Mesodermal cell (in vitro differentiated cells): ENCODE results near the gene ANO6.
A peak's percentile ranks its signal among the peaks of the same experiment; 100 is the strongest.
"Not testable (repeated sequence)": the region's sequence is repeated elsewhere in the genome, so short reads cannot be mapped to it uniquely, and the experiment has no call there.

ENCODE experiments used
- H3K27ac ChIP-seq: 2 replicates; pipeline ENCODE4 v1.7.0; 2013; ENCODE audit warnings: mild to moderate bottlenecking, low read depth, low read length, moderate library complexity; ENCODE audit not compliant: severe bottlenecking
- H3K36me3 ChIP-seq: 2 replicates; pipeline ENCODE4 v1.7.1; 2013; ENCODE audit warnings: mild to moderate bottlenecking, low read length, moderate library complexity; ENCODE audit not compliant: control insufficient read depth, insufficient read depth
- H3K4me1 ChIP-seq: one replicate; pipeline ENCODE4 v1.7.1; 2013; ENCODE audit warnings: mild to moderate bottlenecking, low read length; ENCODE audit not compliant: insufficient read depth, control insufficient read depth, poor library complexity, severe bottlenecking
- H3K4me3 ChIP-seq: 2 replicates; pipeline ENCODE4 v1.7.0; 2013; ENCODE audit warnings: low read length, control low read depth, mild to moderate bottlenecking; ENCODE audit not compliant: insufficient read depth, poor library complexity, severe bottlenecking; ENCODE audit errors: extremely low read depth
- H3K9me3 ChIP-seq: 2 replicates; pipeline ENCODE4 v1.7.1; 2013; ENCODE audit warnings: mild to moderate bottlenecking, low read length, moderate library complexity; ENCODE audit not compliant: control insufficient read depth
- WGBS, 2 experiments: methylation state at CpG; one replicate each; pipeline ENCODE4 v1.1.5; 2013; ENCODE audit warnings: missing lambda C conversion rate in 2 of 2; ENCODE audit not compliant: insufficient coverage in 2 of 2; 5-methylcytosine and 5-hydroxymethylcytosine counted together

ANO6 gene

DNA sequence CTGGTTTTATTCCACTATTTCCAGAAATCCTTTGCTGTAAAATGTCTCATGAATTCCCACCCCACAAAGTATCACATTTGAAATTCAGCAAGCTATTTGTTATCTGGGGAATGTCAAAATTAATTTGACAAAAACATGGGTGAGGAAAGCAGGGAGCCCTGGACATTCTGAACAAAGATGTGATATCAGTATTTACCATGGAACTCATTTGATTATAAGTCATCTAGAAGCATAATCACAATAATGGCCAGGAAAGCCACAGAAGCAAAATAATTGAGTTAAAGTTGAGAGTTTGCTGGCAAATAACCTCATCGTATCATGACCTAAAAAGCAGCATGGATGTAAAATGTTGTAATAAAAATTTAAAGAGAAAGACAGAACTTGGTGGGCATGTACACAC, 96.1 kb downstream of the ANO6 start:
- WGBS, 2 experiments, result 86 to 93% methylated on average over 1 of the region's 1 CpG
- no peak overlapping the region for H3K27ac ChIP-seq
- H3K4me3 ChIP-seq, result no peak overlapping the region

DNA sequence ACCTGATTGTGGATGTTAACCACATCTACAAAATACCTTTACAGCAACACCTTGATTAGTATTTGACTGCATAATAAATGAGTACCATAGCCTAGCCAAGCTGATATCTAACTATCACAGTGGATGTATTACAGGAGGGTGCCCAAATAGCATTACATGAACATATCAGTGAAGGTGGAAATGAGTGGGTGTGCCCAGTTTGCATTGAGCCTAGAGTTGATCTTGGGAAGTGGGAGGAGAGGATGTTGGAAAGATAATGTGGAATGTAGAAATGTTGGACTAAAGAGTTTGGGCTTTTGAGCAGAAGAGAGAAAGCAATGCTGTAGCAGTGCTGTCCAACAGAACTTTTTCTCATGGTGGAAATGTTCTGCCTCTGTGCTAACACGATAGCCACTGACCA, 98.9 kb downstream of the ANO6 start:
- 100% methylated on average over 1 of the region's 1 CpG for WGBS, 2 experiments
- no peaks in the 10 kb centered on the region for H3K9me3 ChIP-seq
- H3K4me3 ChIP-seq, result no peak overlapping the region
- no peak overlapping the region for H3K27ac ChIP-seq
- peaks cover 33% of the 10 kb centered on the region for H3K36me3 ChIP-seq
- H3K4me1 ChIP-seq, result peaks cover 7% of the 10 kb centered on the region

More for the DNA sequence above, 96.1 kb downstream of the ANO6 start:
- peaks cover 36% of the 10 kb centered on the region for H3K36me3 ChIP-seq
- peaks cover 7% of the 10 kb centered on the region for H3K4me1 ChIP-seq
- no peaks in the 10 kb centered on the region for H3K9me3 ChIP-seq

DNA sequence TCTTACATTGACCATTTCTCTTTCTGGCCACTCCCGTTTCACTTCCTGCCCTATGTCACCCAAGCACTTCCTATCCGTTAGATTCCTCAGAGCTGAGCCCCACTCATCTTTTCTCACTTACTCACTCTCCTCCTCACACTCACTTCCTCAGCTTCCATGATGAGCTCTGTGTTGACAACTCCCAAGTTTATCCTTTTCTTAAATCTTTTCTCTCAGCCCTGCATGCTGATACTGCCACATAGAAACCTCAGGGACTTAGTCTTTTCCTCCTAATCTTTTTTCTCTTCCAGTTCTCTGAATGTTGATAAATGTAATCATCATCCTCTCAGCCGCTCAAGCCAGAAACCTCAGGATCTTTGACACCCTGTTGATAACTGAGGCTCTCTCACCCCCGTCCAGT, 99.6 kb downstream of the ANO6 start:
- Histone ChIP-seq H3K4me1 (peaks cover 7% of the 10 kb centered on the region), H3K36me3 (peaks cover 33% of the 10 kb centered on the region), H3K4me3 (no peak overlapping the region), H3K27ac (no peak overlapping the region), H3K9me3 (no peaks in the 10 kb centered on the region)
- WGBS, 2 experiments, result 87 to 98% methylated on average over 3 of the region's 4 CpGs

DNA sequence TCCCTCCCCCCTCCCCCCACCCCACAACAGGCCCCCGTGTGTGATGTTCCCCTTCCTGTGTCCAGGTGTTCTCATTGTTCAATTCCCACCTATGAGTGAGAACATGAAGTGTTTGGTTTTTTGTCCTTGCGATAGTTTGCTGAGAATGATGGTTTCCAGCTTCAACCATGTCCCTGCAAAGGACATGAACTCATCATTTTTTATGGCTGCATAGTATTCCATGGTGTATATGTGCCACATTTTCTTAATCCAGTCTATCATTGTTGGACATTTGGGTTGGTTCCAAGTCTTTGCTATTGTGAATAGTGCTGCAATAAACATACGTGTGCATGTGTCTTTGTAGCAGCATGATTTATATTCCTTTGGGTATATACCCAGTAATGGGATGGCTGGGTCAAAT, 101.4 kb downstream of the ANO6 start:
- WGBS, 2 experiments, result 100% methylated on average over 1 of the region's 3 CpGs; no CpG with 5 or more reads in 1 of the 2 experiments
- peaks cover 47% of the 10 kb centered on the region for H3K36me3 ChIP-seq
- H3K4me1 ChIP-seq, H3K4me3 ChIP-seq, H3K27ac ChIP-seq, H3K9me3 ChIP-seq: not testable (repeated sequence)

DNA sequence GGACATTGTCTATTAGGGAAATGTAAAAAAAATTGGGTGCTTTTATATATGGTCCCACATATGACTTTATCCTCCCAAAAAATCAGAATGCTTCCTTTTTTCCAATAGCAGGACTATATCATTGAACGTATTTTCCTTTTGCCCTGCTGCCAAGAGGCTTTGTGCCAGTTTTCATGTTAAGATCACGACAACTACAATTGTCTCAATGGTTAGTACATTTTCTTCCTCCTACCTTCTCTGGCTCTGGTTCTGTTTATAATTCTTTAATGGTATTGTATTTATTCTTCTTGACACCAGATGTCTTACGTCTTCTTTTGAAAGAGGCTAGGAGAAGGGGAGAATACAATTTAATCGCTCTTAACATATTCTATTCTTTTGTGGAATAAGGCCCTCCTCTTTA, 106.9 kb downstream of the ANO6 start:
- Histone ChIP-seq H3K4me3 (no peak overlapping the region), H3K27ac (no peak overlapping the region), H3K4me1 (peaks cover 6% of the 10 kb centered on the region), H3K9me3 (no peaks in the 10 kb centered on the region), H3K36me3 (peaks cover 34% of the 10 kb centered on the region)
- 100% methylated on average over 1 of the region's 4 CpGs for WGBS, 2 experiments

DNA sequence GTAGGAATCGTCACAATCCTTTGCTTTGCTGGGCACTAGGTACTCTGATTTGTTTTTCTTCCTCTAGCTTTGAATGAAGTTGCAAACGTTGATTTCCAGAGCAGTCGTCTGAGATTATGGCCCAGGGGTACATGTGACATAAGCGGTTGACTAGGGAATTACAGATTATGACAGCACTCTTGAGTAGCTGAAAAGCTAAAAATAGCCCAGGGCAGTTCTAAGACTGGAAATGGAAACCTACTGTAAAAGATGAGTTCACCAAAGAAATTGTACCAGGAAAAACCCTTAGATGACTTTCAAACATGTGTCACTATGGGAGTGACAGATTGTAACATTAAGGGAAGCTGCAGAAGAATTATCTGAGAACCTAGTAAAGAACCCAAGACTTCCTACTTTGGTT, 108.5 kb downstream of the ANO6 start:
- 75 to 97% methylated on average over 3 to 4 of the region's 4 CpGs for WGBS, 2 experiments
- no peaks in the 10 kb centered on the region for H3K9me3 ChIP-seq

DNA sequence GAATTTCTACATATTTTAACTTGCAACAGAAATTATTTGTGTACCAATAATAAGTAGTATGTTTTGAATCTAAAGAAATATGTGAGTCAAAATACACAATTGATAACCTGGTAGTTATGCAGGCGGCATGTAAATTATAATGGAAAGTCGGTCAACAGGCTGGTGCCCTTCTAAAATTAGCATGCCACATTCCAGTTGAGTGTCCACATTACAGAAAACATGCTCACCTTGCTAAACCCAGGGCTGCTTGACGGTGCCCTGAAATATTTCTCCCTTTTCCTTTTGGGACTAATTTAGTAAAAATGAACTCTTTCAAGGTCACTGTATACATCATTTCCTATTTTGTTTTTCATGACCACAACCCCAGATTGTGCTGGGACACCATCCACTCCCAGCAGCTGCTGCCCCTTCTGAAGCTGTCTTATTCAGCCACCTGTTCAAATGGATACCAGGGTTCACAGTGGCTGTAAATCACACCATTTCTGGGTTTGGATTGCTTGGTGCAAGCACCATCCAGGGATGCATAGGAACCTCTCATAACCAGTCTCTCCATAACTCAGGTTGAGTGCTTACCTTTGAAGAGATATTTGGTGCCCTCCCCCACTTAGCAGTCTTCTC, 110.6 kb downstream of the ANO6 start:
- WGBS, 2 experiments, result 100% methylated on average over 1 to 3 of the region's 3 CpGs
- H3K4me3 ChIP-seq, result no peak overlapping the region
- H3K9me3 ChIP-seq, result no peaks in the 10 kb centered on the region
- H3K36me3 ChIP-seq, result peaks cover 28% of the 10 kb centered on the region
- peaks cover 11% of the 10 kb centered on the region for H3K4me1 ChIP-seq
- no peak overlapping the region for H3K27ac ChIP-seq

More for the DNA sequence above, 108.5 kb downstream of the ANO6 start:
- no peak overlapping the region for H3K27ac ChIP-seq
- H3K4me3 ChIP-seq, result no peak overlapping the region
- peaks cover 34% of the 10 kb centered on the region for H3K36me3 ChIP-seq
- H3K4me1 ChIP-seq, result peaks cover 11% of the 10 kb centered on the region

DNA sequence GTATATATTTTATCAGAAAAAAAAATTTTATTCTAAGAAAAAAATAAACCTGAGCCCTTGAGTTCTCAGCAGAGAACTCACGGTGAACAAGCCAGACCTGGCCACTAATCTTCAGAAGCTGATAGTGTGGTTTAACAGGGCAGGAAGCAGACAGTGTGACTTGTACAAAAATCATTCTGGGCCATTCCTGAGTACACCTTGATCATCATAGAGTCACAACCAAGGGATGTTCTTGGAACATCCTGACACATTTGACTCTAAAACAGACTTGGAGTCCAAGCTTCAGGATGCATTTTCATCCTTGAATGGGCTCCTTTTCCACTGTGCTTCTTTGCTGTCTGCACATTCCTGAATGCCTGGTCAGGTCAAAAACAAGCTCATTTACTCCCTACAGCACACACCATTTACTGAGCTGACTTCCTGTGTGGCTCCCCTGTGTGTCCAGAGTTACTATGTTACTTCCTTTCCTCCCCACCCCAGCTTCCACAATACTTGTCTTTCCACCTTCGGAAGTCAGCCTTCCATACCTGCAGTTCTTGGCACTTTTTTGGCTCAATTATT, 112.0 kb downstream of the ANO6 start:
- H3K9me3 ChIP-seq, result no peaks in the 10 kb centered on the region
- peaks cover 11% of the 10 kb centered on the region for H3K4me1 ChIP-seq
- peaks cover 27% of the 10 kb centered on the region for H3K36me3 ChIP-seq
- no peak overlapping the region for H3K4me3 ChIP-seq
- H3K27ac ChIP-seq, result peak overlapping the region; percentile 16
- WGBS, 2 experiments, result 100% methylated on average over 1 of the region's 2 CpGs; no CpG with 5 or more reads in 1 of the 2 experiments

DNA sequence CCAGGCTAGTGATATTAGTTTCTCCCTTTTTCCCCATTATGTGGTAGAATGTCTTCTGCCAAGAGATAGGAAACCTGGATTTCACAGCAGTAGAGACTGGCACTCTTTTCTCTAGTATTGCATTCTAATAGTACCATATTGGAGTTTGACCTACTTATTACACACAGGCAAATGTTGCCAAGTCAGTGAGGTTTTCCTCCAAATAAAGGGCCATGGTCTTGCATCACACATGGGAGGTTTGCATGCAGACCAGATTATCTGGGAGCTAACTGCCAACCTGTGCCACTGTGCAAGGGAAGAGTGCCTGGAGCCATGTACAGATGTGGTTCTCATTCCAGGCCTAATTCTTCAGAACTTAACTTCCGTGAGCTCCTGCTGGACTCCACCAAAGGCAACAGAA, 113.3 kb downstream of the ANO6 start:
- H3K9me3 ChIP-seq, result no peaks in the 10 kb centered on the region
- H3K27ac ChIP-seq, result no peak overlapping the region
- no peak overlapping the region for H3K4me3 ChIP-seq
- peaks cover 11% of the 10 kb centered on the region for H3K4me1 ChIP-seq
- 88 to 100% methylated on average over 1 of the region's 1 CpG for WGBS, 2 experiments
- peaks cover 21% of the 10 kb centered on the region for H3K36me3 ChIP-seq

DNA sequence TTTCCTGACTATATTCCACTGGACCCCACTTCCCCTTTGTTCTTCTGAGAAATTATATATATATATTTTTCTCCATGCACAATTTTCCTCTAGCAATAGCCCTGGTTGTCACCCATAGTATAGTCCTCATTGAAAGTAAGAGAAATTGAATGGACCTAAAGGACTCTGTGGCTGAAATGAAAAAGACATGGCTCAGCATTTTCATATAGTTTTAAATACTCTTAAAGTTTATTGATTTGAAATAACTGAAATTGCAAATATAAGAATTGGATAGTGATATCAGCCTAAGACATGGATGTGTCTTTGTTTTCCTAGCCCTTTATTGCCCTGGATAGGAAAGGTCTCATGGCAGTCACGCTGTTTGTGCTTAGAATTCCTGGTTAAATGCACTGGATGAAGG, 113.8 kb downstream of the ANO6 start:
- Histone ChIP-seq H3K9me3 (no peaks in the 10 kb centered on the region), H3K36me3 (peaks cover 24% of the 10 kb centered on the region), H3K27ac (no peak overlapping the region), H3K4me1 (peaks cover 11% of the 10 kb centered on the region), H3K4me3 (no peak overlapping the region)
- WGBS, 2 experiments, result 70 to 100% methylated on average over 1 of the region's 1 CpG

DNA sequence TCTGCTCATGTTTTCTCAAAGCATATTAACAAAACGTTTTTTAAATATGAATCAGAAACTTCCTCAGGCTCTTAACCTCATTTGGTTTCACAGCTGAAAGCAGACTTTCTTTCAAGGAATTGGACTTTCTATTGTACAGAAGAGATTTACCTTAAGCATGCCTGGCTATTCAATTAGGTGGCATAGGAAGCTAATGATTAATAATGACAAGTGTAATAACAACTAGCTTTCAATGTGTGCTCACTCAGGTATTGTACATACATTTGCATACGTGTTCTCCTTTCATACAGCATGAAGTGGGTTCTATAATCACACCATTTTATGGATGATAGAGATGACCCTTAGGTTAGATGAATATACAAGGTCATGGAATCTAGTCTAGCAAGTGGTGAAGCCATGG, 115.7 kb downstream of the ANO6 start:
- H3K4me1 ChIP-seq, result peaks cover 11% of the 10 kb centered on the region
- H3K9me3 ChIP-seq, result no peaks in the 10 kb centered on the region
- H3K36me3 ChIP-seq, result peaks cover 22% of the 10 kb centered on the region
- no CpG with 5 or more reads among the region's 2 CpGs for WGBS, 2 experiments
- H3K27ac ChIP-seq, result no peak overlapping the region
- no peak overlapping the region for H3K4me3 ChIP-seq
